Psoas muscle (tissue), 8 donors: ENCODE data around the gene TBC1D2B. TPM values are rescaled to one million over a fixed set of nuclear protein-coding genes. Genes with fewer than 3 reads are reported as not detected.

ENCODE experiments used
- ATAC-seq, 4 donors: fragments of 200-7000 bp; cut with Tn5 transposase; one replicate each; pipeline ENCODE4 v1.9.1; 2020; ENCODE audit warnings: moderate library complexity in 3 of 4, mild to moderate bottlenecking in 2 of 4
- DNase-seq, 2 donors: peaks; one replicate each; pipeline ENCODE4 v3.0.0-alpha.2; 2020
- H3K27ac ChIP-seq: fragments of 200-600 bp; one replicate; pipeline ENCODE4 v1.8.0; 2022
- H3K27me3 ChIP-seq, 3 donors: fragments of 200-600 bp in 1 of 3; one replicate each; pipeline versions ENCODE4 v1.6.1 to v1.8.0; 2013 to 2022; ENCODE audit warnings: low read length in 2 of 3, mild to moderate bottlenecking in 2 of 3, moderate library complexity in 1 of 3; ENCODE audit not compliant: insufficient read depth in 3 of 3
- H3K36me3 ChIP-seq, 2 donors: fragments of 200-600 bp in 1 of 2; one replicate each; pipeline versions ENCODE4 v1.6.1 to v1.8.0; 2013 to 2022; ENCODE audit warnings: low read depth in 1 of 2, mild to moderate bottlenecking in 1 of 2, moderate library complexity in 1 of 2; ENCODE audit not compliant: insufficient read depth in 1 of 2
- H3K4me1 ChIP-seq: fragments of 200-600 bp; one replicate; pipeline ENCODE4 v1.8.0; 2022
- H3K4me3 ChIP-seq: fragments of 200-600 bp; one replicate; pipeline ENCODE4 v1.8.0; 2022; ENCODE audit warnings: mild to moderate bottlenecking
- H3K9me3 ChIP-seq: fragments of 200-600 bp; one replicate; pipeline ENCODE4 v1.8.0; 2022
- WGBS, 3 donors: extraction: QIAGEN DNeasy Blood & Tissue Kit; methylation state at CpG; one replicate each; pipeline versions ENCODE4 v1.1.6 to v1.1.7; 2013; 5-methylcytosine and 5-hydroxymethylcytosine counted together
- intact Hi-C, 2 donors: fragments of 100-400 bp; cut with DNase I; formaldehyde crosslinking; loops; one replicate each; pipeline versions ENCODE4 v1.11.0 to v1.14.2; 2022
- polyA plus RNA-seq, 3 donors: library from polyadenylated mRNA; stranded (reverse); fragments of 200-250 nt; gene quantifications; one replicate each; pipeline ENCODE4 v1.2.3, GENCODE V29; 2013
- total RNA-seq, 4 donors: library from RNA; stranded (reverse); fragmentation: NEBNext Ultra II Directional in 2 of 4; extraction: Animal tissue kit (Norgen Biotek cat#: 25700) in 2 of 4; gene quantifications; one replicate each; pipeline versions ENCODE4 v1.2.1 to v1.2.4, GENCODE V29; 2021 to 2023
- TF ChIP-seq, protein P1 (sequence below): fragments of 200-600 bp; IDR thresholded peaks from one replicate; pipeline ENCODE4 v1.8.0; 2022; ENCODE audit warnings: antibody characterized with exemption
- donor health status: healthy with polysubstance abuse.
- donor health status: DM: no; HTN: no; CAD: no; lungs with moderate emphysema.
- donor health status: Bipolar disorder and iron deficiency.
- donor health status: healthy.
- donor health status: DM: yes; HTN: yes; CAD: no.
- donor health status: DM: no; HTN: no; CAD: no.
- donor health status: DM: no; HTN: no; CAD: no.
- donor health status: DM: yes; HTN: yes; CAD: no.

TBC1D2B gene
- total and polyA plus RNA-seq, 7 donors = 2.8 to 11.8 (median 6.8) TPM

DNA sequence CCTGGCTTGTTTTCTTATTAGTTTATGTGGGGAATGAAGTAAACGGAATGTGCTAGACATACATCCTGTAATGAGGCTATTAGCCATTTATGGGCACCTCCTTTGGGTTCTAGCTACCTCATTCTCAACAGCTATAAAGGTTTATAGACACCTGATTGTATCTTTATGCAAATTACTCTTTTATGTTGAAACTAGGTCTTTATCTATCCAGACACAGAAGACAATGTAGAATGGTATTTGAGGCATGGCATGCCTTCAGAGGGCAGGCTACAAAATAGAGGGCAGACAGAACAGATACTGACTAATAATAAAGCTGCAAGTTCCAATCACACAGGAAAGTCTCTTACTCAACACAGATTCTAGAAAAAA lies 27.1 kb downstream of the TBC1D2B start:
- intact Hi-C loops = loop anchor here in 1 of 2 donors (5.0 kb wide), 1 partner anchor 38 kb away; no protein-coding TSS in a partner anchor
- Histone ChIP-seq H3K27ac (no peak overlapping the region), H3K4me3 (no peak overlapping the region), H3K4me1 (peaks cover 35% of the 10 kb centered on the region), H3K36me3 (peaks cover 2 to 11% of the 10 kb centered on the region in 2 donors), H3K9me3 (no peaks in the 10 kb centered on the region), H3K27me3 (no peaks in the 10 kb centered on the region)
- TF ChIP-seq, protein P1, sequence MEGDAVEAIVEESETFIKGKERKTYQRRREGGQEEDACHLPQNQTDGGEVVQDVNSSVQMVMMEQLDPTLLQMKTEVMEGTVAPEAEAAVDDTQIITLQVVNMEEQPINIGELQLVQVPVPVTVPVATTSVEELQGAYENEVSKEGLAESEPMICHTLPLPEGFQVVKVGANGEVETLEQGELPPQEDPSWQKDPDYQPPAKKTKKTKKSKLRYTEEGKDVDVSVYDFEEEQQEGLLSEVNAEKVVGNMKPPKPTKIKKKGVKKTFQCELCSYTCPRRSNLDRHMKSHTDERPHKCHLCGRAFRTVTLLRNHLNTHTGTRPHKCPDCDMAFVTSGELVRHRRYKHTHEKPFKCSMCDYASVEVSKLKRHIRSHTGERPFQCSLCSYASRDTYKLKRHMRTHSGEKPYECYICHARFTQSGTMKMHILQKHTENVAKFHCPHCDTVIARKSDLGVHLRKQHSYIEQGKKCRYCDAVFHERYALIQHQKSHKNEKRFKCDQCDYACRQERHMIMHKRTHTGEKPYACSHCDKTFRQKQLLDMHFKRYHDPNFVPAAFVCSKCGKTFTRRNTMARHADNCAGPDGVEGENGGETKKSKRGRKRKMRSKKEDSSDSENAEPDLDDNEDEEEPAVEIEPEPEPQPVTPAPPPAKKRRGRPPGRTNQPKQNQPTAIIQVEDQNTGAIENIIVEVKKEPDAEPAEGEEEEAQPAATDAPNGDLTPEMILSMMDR = no peak
- WGBS, 3 donors = 62 to 76% (median 74%) methylated on average over 1 of the region's 1 CpG
- no peak for ATAC-seq
- no peak for DNase-seq

DNA sequence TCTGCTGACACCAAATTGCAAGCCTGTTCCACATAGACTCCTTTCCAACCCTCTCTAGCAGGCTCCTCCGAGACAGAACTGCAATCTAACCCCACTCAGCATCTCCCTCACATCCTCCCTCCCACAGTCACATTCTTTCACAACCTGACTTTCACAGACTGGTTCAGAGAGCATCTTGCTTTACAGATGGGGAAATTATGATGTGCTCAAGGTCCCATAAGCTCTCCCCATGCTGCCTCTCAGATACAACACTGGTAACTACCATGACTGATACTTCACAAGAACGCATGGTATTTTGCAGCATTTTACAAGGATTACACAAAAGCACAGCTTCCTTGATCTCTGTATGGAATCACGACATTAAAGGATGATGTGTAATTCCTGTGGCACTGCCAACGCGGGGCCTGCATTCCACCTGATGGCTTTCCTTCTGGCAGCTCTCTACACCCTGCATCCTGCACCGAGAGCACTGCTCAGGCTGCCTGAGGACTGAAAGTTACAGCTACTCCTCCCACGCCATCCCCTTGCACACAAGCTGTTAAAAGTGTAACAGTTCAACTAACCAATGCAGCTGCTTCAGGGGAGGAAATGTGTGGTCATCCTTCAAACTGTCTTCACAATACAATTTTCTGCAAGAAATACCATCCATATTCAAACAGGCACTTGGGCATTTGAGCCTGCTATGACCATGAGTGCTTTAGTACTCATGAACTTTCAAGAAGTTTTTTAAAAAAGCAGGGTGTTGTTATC lies 27.6 kb downstream of the TBC1D2B start:
- Histone ChIP-seq H3K27ac (no peak overlapping the region), H3K9me3 (no peaks in the 10 kb centered on the region), H3K36me3 (peaks cover 2 to 16% of the 10 kb centered on the region in 2 donors), H3K4me1 (peaks cover 29% of the 10 kb centered on the region), H3K27me3 (no peaks in the 10 kb centered on the region), H3K4me3 (no peak overlapping the region)
- ATAC-seq (no peak), DNase-seq (no peak)
- WGBS, 3 donors = 61 to 71% (median 69%) methylated on average over 7 of the region's 7 CpGs
- intact Hi-C loops = loop anchor here in 1 of 2 donors (5.0 kb wide), 1 partner anchor 38 kb away; no protein-coding TSS in a partner anchor
- TF ChIP-seq, protein P1 = no peak

DNA sequence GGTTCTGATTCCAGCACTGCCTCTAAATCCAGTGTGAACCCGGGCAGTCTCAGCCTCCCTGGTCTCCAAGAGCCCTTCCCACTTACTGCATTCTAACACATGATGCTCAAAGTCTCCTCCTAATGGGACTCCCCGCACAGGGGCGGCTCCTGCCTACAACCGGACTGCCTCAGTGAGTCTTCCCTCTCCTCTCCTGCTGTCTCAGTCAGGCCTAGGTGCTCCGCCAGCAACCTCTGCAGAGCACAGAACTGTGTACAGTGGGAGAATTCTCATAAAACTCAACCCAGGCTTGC lies 28.9 kb downstream of the TBC1D2B start:
- H3K27ac ChIP-seq = peak overlapping the region; percentile 46
- no peak for DNase-seq
- WGBS, 3 donors = 62 to 75% (median 65%) methylated on average over 5 of the region's 5 CpGs
- no peak overlapping the region for H3K4me3 ChIP-seq
- no peaks in the 10 kb centered on the region for H3K9me3 ChIP-seq
- H3K4me1 ChIP-seq = peaks cover 29% of the 10 kb centered on the region
- intact Hi-C loops = no loop called here
- peaks cover 4 to 24% of the 10 kb centered on the region in 2 donors for H3K36me3 ChIP-seq
- ATAC-seq = no peak
- TF ChIP-seq, protein P1 = no peak
- no peaks in the 10 kb centered on the region for H3K27me3 ChIP-seq

DNA sequence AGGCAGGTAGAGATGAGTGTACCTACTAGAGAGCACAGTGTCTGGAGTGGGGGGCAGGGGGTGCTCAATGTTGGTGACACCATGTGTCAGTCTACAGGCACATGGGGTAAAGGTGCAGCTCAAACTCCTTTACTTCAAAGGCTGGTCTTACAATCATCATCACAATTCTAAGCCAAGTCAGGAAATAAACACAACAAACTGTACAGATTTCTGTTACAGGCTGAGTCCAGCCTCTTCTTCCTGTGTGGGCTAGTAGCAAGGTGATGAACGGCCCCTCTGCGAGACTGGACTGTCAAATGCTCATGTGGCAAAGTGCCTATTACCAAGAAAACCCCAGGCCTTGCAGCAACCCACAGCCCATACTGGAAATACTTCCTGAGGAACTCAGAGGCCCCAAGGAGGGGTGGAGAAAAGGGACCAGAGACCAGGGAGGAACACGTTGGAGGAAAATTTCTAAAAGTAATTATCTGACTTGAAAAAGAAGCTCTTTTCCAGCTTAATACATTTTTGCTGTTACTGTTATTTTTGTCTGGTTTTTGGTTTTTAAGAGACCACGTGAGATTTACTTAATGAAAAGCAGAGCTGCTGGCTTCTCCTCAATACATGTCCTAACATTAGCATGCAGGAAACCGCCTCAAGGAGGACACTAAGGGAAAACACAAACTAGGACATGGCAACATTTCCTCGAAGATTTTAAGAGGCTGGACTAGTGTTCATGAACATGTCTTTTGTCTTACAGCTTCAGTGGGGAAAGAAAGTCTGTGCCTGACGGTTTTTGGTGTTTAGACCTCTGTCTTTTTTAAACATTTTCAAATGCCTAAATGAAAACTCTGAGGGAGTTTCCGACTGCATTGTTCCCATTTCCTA lies 29.5 kb downstream of the TBC1D2B start:
- TF ChIP-seq, protein P1 = no peak
- Histone ChIP-seq H3K27ac (peak overlapping the region; percentile 46), H3K4me1 (peaks cover 29% of the 10 kb centered on the region), H3K36me3 (peaks cover 4 to 24% of the 10 kb centered on the region in 2 donors), H3K27me3 (no peaks in the 10 kb centered on the region), H3K9me3 (no peaks in the 10 kb centered on the region), H3K4me3 (no peak overlapping the region)
- intact Hi-C loops = no loop called here
- 57 to 61% (median 57%) methylated on average over 8 of the region's 8 CpGs for WGBS, 3 donors
- peak in 3 of 4 donors; percentile 22 to 52 (median 34) for ATAC-seq
- no peak for DNase-seq
